Measurements from ENCODE around the gene KNCN. TPM values are rescaled to one million over a fixed set of nuclear protein-coding genes. Genes with fewer than 3 reads are reported as not detected.

The KNCN gene
- total RNA-seq, 4 donors from 2014 or later, result not detected

DNA sequence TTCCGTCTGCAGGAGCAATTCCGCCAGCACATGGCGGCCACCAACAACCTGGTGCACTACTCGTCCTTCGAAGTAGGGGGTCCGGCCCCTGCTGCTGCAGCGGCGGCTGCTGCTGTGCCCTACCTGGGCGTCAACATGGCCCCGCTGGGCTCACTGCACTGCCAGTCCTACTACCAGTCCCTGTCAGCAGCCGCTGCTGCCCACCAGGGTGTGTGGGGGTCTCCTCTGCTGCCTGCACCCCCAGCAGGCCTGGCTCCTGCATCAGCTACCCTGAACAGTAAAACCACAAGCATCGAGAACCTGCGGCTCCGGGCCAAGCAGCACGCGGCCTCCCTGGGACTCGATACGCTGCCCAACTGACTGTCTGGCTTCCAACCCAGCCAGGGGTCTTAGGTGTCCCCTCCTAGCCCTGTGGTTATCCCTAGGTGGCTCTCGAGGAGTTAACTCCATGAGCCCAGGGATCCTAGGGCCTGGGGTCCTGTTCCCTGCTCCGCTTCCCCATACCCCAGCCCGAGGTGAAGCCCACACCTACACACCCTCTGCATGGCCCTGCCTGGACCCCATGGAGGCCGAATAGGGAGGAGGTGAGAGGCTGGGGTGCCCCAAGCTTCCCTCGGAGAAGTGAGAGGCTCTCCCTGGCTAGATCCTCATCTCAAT lies 39.2 kb downstream of the KNCN start:
- DNase-seq (ENCODE audit: extremely low spot score), result no peak
- WGBS, result 82% methylated on average over 15 of the region's 23 CpGs
- no peak overlapping the region for H3K4me3 ChIP-seq
- H3K36me3 ChIP-seq, result no peaks in the 10 kb centered on the region
- no peaks in the 10 kb centered on the region for H3K9me3 ChIP-seq
- no peaks in the 10 kb centered on the region for H3K4me1 ChIP-seq
- H3K27ac ChIP-seq (replicated peaks in 1 of 4), result no peak overlapping the region
- no peak for TF ChIP-seq POLR2AphosphoS5 (IDR thresholded peaks at IDR 0.05)
- no peak for TF ChIP-seq POLR2A (IDR thresholded peaks at IDR 0.05; ENCODE audit: low read depth)
- no peak for TF ChIP-seq CTCF (IDR thresholded peaks at IDR 0.05)
- TF ChIP-seq EP300 (IDR thresholded peaks at IDR 0.05), result no peak
- peaks cover 0 to 29% (median 0%) of the 10 kb centered on the region in 4 donors for H3K27me3 ChIP-seq
- intact Hi-C loops (cut with DNase I), result no loop called here

GRCh38 chr1:46510998-46511365 lies 40.5 kb downstream of the KNCN start:
- TF ChIP-seq EP300 (IDR thresholded peaks at IDR 0.05) (no peak), CTCF (IDR thresholded peaks at IDR 0.05) (no peak), POLR2A (IDR thresholded peaks at IDR 0.05; ENCODE audit: low read depth) (no peak), POLR2AphosphoS5 (IDR thresholded peaks at IDR 0.05) (no peak)
- Histone ChIP-seq H3K9me3 (no peaks in the 10 kb centered on the region), H3K27ac (replicated peaks in 1 of 4) (no peak overlapping the region), H3K36me3 (no peaks in the 10 kb centered on the region), H3K27me3 (peaks cover 0 to 31% (median 0%) of the 10 kb centered on the region in 4 donors), H3K4me1 (no peaks in the 10 kb centered on the region), H3K4me3 (no peak overlapping the region)
- WGBS, result 85% methylated on average over 4 of the region's 8 CpGs
- intact Hi-C loops (cut with DNase I), result no loop called here
- DNase-seq (ENCODE audit: extremely low spot score), result no peak

- intact Hi-C loops (cut with DNase I), result no loop called here
- Histone ChIP-seq H3K4me1 (no peaks in the 10 kb centered on the region), H3K27me3 (peaks cover 0 to 31% (median 0%) of the 10 kb centered on the region in 4 donors), H3K27ac (replicated peaks in 1 of 4) (no peak overlapping the region), H3K4me3 (no peak overlapping the region), H3K9me3 (no peaks in the 10 kb centered on the region), H3K36me3 (no peaks in the 10 kb centered on the region)
- WGBS, result 95% methylated on average over 16 of the region's 19 CpGs
- no peak for DNase-seq (ENCODE audit: extremely low spot score)
- no peak for TF ChIP-seq POLR2AphosphoS5 (IDR thresholded peaks at IDR 0.05)
- no peak for TF ChIP-seq EP300 (IDR thresholded peaks at IDR 0.05)
- no peak for TF ChIP-seq POLR2A (IDR thresholded peaks at IDR 0.05; ENCODE audit: low read depth)
- TF ChIP-seq CTCF (IDR thresholded peaks at IDR 0.05), result no peak
Observed at GRCh38 chr1:46510341-46510997, 41.0 kb downstream of the KNCN start.

DNA sequence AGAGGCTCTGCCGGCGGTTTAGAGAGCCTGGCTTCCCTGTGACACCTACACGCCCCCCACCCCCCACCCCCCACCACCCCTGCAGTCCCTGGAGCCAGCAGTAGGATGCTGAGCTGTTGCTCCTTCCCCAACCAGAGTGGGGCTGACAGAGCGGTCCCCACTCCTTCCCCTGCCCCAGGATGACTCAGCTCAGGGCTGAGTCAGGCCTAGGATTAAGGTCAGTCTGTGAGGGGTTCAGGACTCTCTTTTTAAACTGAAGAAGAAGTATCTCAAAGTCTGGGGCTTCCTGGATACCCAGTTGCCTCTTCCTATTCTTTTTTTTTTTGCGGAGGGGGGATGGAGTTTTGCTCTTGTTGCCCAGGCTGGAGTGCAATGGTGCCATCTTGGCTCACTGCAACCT lies 42.7 kb downstream of the KNCN start:
- peaks cover 0 to 32% (median 0%) of the 10 kb centered on the region in 4 donors for H3K27me3 ChIP-seq
- H3K9me3 ChIP-seq, result no peaks in the 10 kb centered on the region
- H3K27ac ChIP-seq (replicated peaks in 1 of 4), result no peak overlapping the region
- intact Hi-C loops (cut with DNase I), result no loop called here
- no peaks in the 10 kb centered on the region for H3K4me1 ChIP-seq
- H3K36me3 ChIP-seq, result no peaks in the 10 kb centered on the region
- WGBS, result 72% methylated on average over 5 of the region's 5 CpGs
- DNase-seq (ENCODE audit: extremely low spot score), result no peak
- H3K4me3 ChIP-seq, result no peak overlapping the region
- no peak for TF ChIP-seq POLR2AphosphoS5 (IDR thresholded peaks at IDR 0.05)
- TF ChIP-seq POLR2A (IDR thresholded peaks at IDR 0.05; ENCODE audit: low read depth), result no peak

- TF ChIP-seq EP300 (IDR thresholded peaks at IDR 0.05) (no peak), POLR2AphosphoS5 (IDR thresholded peaks at IDR 0.05) (no peak), CTCF (IDR thresholded peaks at IDR 0.05) (no peak), POLR2A (IDR thresholded peaks at IDR 0.05; ENCODE audit: low read depth) (no peak)
- DNase-seq (ENCODE audit: extremely low spot score), result no peak
Observed at GRCh38 chr1:46506470-46507219, 44.8 kb downstream of the KNCN start.

More at GRCh38 chr1:46506470-46507219, 44.8 kb downstream of the KNCN start:
- Histone ChIP-seq H3K36me3 (no peaks in the 10 kb centered on the region), H3K27ac (replicated peaks in 1 of 4) (no peak overlapping the region), H3K27me3 (peaks cover 0 to 35% (median 0%) of the 10 kb centered on the region in 4 donors), H3K9me3 (no peaks in the 10 kb centered on the region), H3K4me1 (no peaks in the 10 kb centered on the region), H3K4me3 (no peak overlapping the region)
- intact Hi-C loops (cut with DNase I), result no loop called here
- WGBS, result 85% methylated on average over 9 of the region's 17 CpGs
